ENCODE results near the gene ARHGAP33. TPM values are rescaled to one million over a fixed set of nuclear protein-coding genes. Genes with fewer than 3 reads are reported as not detected.

The ARHGAP33 gene
- total and polyA plus RNA-seq, 2 of the 8 experiments (the other 6 are each of a cell fraction or from before 2014, with no cell fraction given): 6.5 to 25.2 TPM

DNA sequence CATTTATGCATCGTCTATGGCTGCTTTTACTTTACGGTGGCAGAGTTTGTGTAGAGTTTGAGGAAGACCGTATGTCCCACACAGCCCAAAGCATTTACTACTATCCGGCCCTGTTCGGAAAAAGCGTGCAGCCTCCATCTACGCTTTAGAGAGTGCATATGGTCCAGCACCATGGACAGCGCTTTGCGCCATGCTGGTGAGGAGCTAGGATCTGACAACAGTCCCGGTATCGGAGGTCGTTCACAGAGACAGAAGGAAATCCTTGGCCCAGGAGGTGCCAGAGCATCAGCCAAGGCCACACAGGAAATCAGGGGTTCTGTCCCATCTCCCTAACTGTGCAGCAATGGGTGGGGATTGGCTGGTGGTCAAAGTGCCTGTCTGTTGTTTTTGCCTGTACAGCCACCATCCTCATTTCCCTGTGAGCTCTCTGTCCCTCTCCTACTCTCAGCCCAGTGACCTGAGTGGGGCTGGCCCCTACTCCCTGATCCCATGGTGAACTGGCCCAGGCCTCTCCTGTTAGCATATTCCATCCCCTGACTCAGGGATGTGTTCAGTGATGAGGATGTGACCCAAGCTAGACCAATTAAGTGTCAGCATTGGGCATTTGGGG, 53.4 kb downstream of the ARHGAP33 start (continued):
- TF ChIP-seq JUND (IDR thresholded peaks at IDR 0.05; ENCODE audit: low read length) (no peak), FOSL1 (IDR thresholded peaks at IDR 0.05; ENCODE audit: insufficient read depth, low read depth, low read length) (no peak), EZH2 (IDR thresholded peaks at IDR 0.05; ENCODE audit: low read depth, low read length, severe bottlenecking) (no peak), KDM1A (IDR thresholded peaks at IDR 0.05; ENCODE audit: borderline replicate concordance, low read length) (no peak), EP300 (IDR thresholded peaks at IDR 0.05; ENCODE audit: borderline replicate concordance in 1 of 2, low read depth in 2 of 2, low read length in 2 of 2) (no peak), ZNF274 (IDR thresholded peaks at IDR 0.05; ENCODE audit: borderline replicate concordance, extremely low read depth, low read length) (no peak), TBP (IDR thresholded peaks at IDR 0.05; ENCODE audit: low read depth, low read length) (no peak), CTBP2 (IDR thresholded peaks at IDR 0.05; ENCODE audit: borderline replicate concordance, insufficient read depth, insufficient read length, low read length) (no peak), CHD2 (IDR thresholded peaks at IDR 0.05; ENCODE audit: low read length) (no peak), BACH1 (IDR thresholded peaks at IDR 0.05; ENCODE audit: low read length) (no peak), CREB1 (IDR thresholded peaks at IDR 0.05) (peak; percentile 40; the same call in 1 of the 2 replicates), CEBPB (IDR thresholded peaks at IDR 0.05; ENCODE audit: low read depth, low read length) (no peak), SAP30 (IDR thresholded peaks at IDR 0.05; ENCODE audit: insufficient read depth, insufficient replicate concordance, low read length) (peak; percentile 88), HDAC2 (IDR thresholded peaks at IDR 0.05; ENCODE audit: borderline replicate concordance in 1 of 2, low read depth in 2 of 2, low read length in 2 of 2) (no peak; a peak in 1 of 4 replicates), GABPA (IDR thresholded peaks at IDR 0.05; ENCODE audit: borderline replicate concordance, insufficient read depth, low read length) (no peak), SIRT6 (IDR thresholded peaks at IDR 0.05; ENCODE audit: low read length) (no peak), HDAC6 (IDR thresholded peaks at IDR 0.05; ENCODE audit: low read depth, low read length) (no peak), JUN (IDR thresholded peaks at IDR 0.05; ENCODE audit: low read depth, low read length) (no peak), CBX8 (IDR thresholded peaks at IDR 0.05; ENCODE audit: borderline replicate concordance, low read depth, low read length) (no peak), RAD21 (IDR thresholded peaks at IDR 0.05 in 1 of 2, conservative IDR thresholded peaks at IDR 0.05 in 1 of 2; ENCODE audit: low read depth in 2 of 2, low read length in 2 of 2) (no peak), TAF7 (optimal IDR thresholded peaks at IDR 0.05; ENCODE audit: borderline replicate concordance, low read depth, low read length) (no peak), SIN3A (conservative IDR thresholded peaks at IDR 0.05 in 1 of 2, IDR thresholded peaks at IDR 0.05 in 1 of 2; ENCODE audit: low read depth in 1 of 2, low read length in 2 of 2) (peak; percentile 93 to 96)
- TF ChIP-seq, protein P1, sequence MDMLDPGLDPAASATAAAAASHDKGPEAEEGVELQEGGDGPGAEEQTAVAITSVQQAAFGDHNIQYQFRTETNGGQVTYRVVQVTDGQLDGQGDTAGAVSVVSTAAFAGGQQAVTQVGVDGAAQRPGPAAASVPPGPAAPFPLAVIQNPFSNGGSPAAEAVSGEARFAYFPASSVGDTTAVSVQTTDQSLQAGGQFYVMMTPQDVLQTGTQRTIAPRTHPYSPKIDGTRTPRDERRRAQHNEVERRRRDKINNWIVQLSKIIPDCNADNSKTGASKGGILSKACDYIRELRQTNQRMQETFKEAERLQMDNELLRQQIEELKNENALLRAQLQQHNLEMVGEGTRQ (IDR thresholded peaks at IDR 0.05; ENCODE audit: low read length): no peak
